HTERT RPE-1 (cell line): ENCODE results near the gene POSTN.
"Not testable (repeated sequence)": the region's sequence is repeated elsewhere in the genome, so short reads cannot be mapped to it uniquely, and the experiment has no call there.

Source experiments
- in situ Hi-C: fragments of 300-500 bp; cut with MboI; formaldehyde crosslinking; loops from 4 replicates; pipeline ENCODE4 v1.14.3; 2020; ENCODE audit warnings: low sequenced_read_pairs

The POSTN gene

DNA sequence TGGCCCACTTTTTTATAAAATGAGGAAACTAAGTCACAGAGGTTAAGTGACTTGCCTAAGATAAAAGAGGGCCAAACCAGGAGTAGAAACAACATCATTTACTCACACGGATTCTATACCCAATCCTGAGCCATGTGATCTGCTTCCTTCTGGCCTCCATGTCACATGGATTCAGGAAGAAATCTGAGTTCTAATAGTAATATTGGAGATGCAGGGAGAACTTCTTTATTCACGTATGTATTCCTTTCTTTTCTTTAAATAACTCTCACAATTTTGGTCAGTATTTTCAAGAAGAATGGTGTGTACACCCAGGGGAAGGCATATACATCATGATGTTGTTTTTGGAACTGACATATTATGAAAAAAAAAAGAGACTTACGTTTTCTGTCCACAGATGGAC lies 1.8 kb downstream of the POSTN start:
- in situ Hi-C loops: no loop called here

DNA sequence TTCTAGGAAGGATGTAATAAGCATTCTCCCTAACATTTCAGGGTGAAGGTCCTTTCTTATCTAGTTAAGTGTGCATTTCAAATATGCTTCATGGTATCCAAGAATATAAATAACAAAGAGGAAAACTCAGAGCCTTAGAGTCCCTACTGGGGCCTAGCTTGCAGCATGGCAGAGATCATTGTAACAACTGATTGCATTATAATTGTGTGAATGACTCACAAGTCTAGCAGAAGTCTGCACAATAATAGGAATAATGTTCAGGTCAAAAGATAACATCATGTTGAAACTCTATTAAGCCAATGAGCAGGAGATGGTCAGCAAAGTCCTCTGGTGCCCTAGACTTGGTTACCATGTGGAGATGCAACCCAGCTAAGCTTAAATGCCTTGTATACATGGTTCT lies 3.4 kb downstream of the POSTN start:
- in situ Hi-C loops: no loop called here

DNA sequence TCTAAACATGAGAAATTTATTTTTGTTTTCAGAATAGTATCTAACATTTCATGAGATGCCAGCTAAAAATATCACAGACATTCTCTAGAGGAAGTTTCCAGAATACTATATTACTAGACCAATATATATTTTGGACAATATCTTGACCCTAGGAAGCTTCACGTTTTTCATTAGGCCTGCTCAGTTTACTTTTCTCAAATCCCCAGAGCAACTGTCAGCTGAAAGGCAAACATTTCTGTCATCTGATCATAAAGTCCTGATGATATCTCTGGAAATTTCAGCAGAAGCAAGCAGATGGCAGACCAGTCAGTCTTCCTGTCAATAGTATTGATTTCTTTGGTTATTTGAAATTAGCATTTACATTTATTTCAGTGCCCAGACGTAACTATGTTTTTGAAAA lies 4.0 kb downstream of the POSTN start:
- in situ Hi-C loops: no loop called here

DNA sequence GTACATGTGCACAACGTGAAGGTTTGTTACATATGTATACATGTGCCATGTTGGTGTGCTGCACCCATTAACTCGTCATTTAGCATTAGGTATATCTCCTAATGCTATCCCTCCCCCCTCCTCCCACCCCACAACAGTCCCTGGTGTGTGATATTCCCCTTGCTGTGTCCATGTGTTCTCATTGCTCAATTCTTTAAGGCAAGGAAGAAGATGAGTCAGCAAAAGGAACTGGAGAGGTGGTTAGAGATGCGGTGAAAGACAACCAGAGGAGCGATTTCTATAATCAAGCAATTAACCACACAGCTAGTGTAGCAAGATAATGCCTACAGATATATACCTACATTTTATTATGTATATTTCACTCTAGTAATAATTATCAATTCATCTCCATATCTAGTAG lies 9.2 kb downstream of the POSTN start:
- in situ Hi-C loops: not testable (repeated sequence)

DNA sequence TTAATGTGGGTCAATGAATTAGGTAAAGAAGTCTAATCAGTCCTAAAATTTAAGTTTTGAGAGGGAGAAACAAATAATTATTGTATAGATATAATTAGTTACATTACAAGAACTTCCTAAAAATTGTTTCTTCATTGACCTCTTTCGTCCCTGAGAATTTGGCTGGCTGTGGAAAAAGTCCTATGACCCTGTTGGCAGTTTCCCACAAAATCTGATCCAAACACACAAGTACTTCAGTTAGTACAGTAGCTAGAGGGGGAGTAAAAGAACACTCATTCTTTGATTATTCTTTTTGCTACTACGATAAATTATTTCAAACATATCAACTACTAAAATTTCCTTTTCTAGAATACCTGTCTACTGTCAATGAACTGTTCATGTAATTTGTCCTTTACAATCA lies 11.3 kb downstream of the POSTN start:
- in situ Hi-C loops: no loop called here

DNA sequence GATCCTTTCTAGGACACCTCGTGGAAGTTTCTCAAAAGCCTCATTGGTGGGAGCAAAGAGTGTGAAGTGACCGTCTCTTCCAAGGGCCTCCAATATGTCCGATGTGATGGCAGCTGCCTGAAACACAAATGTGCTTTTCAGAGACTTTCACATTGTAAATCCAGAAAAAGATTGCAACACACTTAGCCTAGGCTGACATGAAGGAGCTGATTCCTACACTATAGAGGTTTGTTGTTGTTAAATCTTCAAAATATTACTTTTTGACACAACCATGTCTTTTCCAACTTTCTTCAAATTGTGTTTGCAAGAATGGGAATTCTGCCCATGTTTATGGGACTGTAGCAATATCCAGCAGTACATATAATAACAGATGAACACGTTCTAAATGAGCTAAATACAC lies 12.4 kb downstream of the POSTN start:
- in situ Hi-C loops: no loop called here

DNA sequence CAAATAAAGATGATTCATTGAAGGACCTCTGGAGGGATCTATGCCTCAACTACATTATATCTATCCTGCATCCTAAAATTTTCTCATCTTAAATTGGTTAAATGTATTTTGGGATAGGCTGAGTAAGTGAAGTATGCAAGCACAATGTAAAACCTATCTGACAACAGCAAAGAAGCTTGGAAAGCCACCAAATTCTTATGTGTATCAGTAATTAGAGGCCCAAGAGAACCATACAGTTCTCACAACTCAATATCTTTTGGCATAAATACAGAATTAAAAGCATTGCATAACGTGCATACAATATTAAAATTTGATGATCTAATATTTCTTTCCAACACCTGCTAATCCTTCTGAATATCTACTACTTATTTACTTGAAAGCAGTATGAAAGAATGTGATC lies 13.0 kb downstream of the POSTN start:
- in situ Hi-C loops: no loop called here

DNA sequence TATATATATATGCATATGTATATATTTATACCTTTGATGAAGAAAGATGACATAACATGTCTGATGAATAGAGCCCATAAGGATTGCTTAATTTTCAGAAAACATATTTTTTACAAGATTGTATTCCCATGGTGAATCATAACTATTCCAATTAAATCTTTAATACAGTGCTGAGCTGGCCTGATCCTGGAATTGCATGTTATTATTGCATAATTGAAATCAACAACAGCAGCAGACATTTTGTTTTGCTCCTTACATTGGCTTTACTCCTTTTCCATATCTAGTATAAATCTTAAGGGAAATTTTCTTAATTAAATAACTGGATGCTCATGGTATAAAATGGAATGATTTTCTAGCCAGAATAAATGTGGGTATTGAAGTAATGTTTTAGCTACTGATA lies 22.0 kb downstream of the POSTN start:
- in situ Hi-C loops: no loop called here

DNA sequence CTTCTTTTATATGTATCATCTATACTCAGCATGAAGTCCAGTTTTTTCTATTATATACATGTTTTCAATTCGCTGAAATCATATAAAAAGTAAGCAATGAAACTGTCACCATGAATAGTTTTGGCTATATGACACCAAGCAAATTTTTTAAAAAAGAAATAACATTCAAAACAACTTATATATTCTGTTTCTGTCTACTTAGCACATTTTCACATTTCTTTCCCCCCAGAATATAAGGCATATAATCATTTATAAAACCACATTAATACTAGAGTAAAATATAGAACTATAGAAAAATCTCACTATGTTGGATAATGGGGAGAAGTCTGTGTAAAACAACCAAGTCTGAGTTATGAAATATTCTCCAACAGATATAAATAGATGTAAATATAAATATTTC lies 33.1 kb downstream of the POSTN start:
- in situ Hi-C loops: no loop called here

DNA sequence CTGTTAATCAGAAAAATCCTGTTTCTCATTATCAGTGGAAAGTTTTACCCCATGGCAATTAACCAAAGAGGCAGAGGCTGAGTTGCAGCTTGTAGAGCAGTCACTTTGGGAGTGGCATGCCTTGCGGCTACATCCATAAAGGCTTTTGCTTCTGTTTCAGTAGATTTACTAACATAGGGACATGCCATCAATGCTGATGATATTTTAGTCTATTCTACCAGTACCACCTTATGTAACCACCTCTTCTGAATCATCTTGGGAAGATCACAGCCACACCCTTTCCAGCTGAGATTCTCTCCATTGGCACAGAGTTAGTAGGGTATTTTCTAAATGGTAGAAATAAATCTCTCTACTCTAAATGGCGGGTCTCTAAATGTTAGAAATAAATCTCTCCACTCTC lies 37.5 kb downstream of the POSTN start:
- in situ Hi-C loops: no loop called here

DNA sequence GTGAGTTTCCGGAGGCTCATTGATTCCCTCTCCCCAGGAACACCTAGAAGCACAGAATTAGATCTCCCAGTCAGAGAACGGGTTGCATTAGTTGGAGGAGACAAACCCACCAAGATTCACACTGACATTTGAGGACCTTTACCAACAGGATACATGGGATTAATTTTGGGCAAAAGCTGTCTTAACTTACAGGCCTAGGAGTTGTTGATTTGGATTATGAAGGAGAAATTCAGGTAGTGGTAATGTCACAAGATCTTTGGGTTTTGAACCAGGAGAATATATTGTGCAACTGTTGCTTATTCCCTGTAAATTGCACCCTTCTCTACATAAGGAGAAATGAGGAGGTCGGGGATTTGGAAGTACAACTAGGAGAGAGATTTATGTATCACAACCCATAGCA lies 38.0 kb downstream of the POSTN start:
- in situ Hi-C loops: no loop called here

DNA sequence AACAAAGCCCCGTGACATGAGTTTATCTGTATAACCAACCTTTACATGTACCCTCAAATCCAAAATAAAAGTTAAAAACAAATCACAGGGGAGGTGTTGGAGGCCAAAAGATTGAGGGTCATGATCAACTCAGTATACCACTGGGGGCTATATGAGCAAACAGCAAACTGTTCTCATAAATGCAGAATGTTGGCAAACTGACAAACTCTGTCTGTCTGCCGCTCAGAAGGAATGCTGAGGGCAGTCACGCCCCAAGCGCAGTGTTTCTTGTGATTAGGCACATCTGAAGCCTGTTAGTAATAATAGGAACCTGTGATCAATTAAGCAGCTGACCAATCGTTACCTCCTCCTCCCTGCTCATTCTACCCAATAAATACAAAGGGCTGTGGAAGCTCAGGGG lies 39.8 kb downstream of the POSTN start:
- in situ Hi-C loops: not testable (repeated sequence)

DNA sequence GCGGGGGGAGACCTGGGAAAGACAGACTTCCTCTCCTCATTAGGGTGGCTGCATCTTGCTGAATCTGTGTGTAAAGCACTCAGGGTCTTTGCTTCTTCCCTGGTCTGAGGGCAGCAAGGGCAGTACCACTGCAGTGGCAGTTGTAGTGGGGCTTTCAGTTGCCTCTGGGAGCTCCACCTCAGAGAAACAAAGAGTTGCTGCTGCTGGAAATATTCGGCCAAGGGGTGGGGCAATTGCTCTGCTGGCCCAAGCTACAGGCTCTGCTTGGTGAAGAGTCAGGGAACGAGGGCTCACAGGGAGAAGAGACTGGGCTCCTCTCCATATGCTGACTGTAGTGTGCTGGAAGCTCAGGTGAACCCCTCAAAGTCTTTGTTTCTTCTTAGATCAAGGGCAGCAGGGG lies 52.5 kb downstream of the POSTN start:
- in situ Hi-C loops: no loop called here

DNA sequence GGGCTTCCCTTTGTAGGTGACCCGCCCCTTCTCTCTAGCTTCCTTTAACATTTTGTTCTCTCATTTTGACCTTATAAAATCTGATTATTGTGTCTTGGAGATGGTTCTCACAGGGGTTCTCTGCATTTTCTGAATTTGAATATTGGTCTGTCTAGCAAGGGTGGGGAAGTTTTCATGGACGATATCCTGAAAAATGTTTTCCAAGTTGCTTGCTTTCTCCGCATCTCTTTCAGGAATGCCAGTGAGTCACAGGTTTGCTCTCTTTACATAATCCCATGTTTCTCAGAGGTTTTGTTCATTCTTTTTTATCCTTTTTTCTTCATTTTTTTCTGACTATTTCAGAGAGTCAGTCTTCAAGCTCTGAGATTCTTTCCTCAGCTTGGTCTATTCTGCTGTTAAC lies 53.6 kb downstream of the POSTN start:
- in situ Hi-C loops: no loop called here

DNA sequence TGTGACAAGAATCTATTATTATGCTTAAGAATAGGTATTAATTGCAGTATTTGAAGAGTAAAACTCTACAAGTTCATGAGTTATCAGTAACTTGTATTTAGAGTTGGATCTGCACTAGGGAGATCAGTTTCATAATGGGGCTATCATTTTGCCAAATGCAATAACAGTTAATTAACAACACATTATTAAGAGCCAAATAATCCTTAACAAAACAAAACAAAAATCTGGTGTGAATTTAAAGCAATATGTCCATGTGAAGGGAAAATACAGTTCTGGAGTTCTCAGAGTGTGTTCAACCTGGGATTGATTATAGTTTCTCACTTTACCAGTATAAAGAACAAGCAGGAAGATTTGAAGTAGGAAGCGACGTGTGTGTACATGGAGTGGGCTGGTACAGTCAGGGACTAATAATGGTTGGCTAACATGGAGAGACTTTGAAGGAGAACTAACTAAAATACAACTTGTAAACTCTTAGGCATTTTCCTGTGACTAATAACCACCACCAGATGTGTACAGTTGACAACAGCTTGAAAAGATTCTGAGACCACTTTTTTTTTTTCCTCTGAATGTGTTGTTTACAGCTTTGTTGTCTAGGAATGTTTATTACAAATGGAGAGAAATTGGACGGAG lies 58.5 kb downstream of the POSTN start:
- in situ Hi-C loops: no loop called here

DNA sequence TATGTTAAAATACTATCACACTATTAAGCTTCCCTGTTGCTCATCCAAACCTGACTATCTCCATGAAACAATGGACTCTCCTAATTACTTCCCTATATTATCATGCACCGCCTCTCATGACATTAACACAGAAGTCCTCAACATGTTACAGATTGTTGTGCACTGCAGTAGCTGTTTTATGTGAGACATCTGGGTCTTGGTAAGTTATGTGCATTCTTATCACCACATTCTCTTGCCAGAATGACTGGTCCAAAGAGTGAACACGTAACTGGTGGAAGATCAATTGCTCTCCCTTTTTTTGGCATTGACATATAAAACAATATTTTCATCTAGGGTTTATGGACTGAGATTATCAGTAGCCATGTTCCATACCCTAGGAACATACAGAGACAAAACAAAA lies 59.4 kb downstream of the POSTN start:
- in situ Hi-C loops: no loop called here

DNA sequence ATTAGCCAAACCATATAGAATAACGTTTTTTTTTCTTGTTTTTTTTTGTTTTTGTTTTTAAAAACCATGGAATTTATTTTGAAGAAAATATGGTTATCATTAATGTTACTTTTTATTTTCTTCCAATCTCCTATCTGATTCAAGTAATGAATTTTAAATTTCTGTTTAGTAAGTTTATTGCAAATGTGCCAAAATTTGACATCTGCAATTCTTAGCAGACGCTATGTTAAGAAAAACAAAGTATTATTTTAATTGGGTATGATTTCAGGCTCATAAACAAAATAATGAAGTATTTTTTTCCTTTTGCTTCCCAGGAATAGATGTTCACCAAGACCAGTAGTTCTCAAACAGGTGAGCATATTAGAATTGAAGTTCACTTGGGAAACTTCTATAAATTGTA lies 63.1 kb downstream of the POSTN start:
- in situ Hi-C loops: no loop called here

DNA sequence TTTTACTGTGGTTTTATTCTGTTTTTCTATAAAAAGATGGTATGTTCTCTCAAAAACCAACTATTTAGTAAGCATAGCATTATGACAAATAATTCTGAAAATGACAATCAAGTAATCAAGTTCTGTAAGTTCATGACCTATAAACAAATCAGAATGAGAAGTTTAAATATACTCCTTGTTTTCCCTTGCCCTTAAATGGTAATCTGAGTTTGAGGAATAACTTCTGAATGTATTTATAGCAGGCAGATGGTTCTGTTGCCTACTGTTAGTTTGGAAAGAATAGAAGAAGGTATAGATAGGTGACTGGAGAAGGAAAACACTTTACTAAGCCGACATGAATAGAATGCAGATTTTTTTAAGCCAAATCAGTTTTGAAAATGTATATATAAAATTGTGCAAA lies 63.9 kb downstream of the POSTN start:
- in situ Hi-C loops: no loop called here

DNA sequence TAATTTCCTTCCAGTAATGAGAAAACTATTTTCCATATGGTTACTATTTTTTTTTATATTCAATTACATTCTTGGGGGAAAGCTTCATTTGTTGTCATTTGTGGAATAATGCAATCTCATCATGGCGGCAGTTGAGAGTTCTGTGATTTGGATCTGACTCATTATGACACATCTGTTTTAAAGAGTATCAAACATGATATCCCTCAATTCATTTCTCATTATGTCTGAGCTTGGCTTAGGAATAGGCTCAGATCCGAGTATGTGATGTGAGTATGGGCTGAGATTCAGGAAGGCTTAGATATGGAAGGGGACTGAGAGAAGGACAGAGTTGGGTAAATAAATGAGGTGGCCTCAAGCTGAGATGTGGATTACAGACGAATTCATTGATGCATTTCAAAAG lies 64.4 kb downstream of the POSTN start:
- in situ Hi-C loops: no loop called here

DNA sequence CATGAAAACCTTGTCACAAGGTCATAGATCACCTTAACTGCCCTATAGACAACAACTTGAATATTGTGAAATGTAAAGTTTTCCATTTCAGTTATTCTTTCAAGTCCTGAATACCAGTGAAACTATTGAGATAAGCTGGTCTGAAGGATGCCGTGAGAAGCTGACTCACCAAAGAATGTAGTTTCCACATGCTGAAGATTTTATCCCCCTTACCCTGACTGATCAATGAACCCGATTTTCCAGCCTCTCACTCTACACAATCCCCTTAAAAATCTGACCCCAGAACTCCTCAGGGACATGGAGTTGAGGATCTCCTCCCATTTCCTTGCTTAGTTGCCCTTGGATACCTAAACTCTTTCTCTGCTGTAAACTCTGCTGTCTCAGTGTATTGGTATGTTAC lies 67.5 kb downstream of the POSTN start:
- in situ Hi-C loops: no loop called here

DNA sequence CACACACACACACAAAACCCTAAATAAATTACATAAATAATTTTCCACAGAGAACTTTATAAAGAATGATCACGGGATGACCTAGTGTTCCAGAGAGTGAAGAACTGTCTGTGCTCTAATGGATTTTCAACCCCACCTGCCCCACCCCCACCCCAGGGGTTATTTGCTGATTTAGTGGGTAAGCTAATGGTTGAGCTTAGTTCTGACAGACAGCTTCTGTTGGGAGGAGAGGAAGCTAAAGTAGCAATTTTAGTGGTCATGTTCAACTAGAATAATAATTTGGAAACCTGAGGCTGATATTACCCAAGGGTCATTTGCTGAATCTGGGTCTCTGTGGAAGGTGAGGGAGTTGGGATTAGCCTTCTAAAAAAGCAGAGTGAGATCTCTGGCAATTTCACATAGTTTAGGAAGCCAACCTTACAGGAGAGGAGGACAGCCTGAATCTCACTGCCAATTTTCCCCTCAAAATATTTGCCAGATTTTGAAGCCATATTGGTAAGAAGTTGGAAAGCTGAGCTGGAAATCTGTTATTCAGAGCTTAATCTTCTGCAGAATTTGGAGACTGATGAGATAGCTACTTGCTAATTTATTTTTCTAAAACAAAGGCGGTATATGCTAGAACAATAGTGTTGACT lies 68.7 kb downstream of the POSTN start:
- in situ Hi-C loops: no loop called here

DNA sequence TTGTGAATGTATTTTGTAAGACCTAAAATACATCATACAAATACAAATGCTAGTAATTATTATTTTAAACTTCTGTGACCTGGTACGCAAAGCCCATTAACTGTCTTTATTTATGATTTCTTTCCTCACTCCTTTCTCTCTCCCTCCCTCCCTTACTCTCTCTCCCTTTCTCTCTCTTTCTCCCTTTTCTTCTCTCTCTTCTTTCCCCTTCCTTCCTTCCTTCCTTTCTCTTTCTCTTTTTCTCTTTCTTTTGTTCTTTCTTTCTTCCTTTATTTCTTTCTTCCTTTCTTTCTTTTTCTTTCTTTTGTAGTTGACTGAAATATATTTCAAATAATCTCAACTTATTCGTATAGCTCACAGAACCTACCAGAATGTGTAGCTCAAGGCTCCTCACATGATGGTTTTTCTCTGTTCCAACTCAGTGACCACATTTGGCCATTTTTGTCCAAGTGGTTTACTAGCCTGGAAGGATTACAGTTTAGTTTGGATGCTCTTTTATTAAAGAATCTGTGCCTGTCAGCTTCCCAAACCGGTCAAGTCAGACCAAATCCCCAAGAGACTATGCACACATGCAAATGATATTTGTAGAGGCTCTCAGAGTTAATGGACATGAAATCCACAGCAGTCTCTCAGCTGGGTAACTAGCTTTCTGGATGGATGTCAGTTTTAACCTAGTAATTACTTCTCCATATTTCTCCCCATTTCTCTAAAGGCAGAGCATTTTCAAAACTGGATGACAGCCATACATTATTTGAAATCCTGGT lies 71.7 kb downstream of the POSTN start:
- in situ Hi-C loops: no loop called here
